ENCODE measurements around the gene NXPH1.

DNA sequence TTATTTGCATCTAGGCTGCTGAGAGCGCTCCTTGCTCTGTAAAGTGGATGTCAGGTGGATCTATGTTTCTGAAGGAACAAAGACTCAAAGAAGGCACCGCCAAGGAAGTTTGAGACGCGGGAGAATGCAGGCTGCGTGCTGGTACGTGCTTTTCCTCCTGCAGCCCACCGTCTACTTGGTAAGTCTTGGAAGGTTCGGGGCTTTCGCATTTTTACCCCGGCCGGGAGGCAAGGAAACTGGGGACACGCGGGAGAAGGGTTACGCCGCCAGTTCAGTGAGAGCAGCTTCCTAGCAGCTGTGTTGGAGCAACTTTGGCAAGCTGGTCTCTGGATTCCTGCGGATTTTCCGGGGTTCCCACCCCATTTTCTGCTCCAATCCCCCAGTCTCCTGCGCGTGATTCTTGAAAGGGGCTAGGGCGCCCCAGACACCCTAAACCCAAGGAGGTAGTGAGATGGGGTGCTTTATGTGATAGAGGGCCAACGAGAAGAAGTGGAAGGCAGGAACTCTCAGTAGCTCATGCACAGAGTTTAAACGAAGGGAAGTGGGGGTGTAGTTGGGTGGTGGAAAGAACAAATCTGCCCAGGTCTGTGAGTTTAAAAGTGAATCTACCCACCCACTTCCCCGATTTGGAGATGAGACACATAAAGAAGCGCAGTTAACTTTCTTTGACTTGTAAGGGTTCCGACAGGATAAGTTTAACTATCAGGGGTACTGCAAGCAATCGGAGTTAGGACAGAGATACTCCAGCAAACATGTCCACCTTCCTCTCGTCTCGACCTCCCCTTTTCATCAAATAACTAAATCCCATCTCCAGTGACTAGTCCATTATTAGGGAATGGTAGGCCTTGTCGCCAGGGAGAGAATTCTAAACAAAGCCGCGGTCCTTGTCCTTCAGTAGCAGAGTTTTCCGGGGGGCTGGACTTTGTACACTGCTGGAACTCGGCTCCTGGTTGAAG, 2.5 kb downstream of the NXPH1 start:
- no peak for TF ChIP-seq CTCF (IDR thresholded peaks at IDR 0.05; ENCODE audit: low read length)
- no peak for TF ChIP-seq EZH2 (IDR thresholded peaks at IDR 0.05; ENCODE audit: borderline replicate concordance, low read length)

Measured in OCI-LY1 (cell line).